IMR-90 (cell line): Measurements from ENCODE around the gene RTCA. TPM values are rescaled to one million over a fixed set of nuclear protein-coding genes. Genes with fewer than 3 reads are reported as not detected.
"Not testable (repeated sequence)": the region's sequence is repeated elsewhere in the genome, so short reads cannot be mapped to it uniquely, and the experiment has no call there.

Experiments
- ATAC-seq: fragments of 200-7000 bp; cut with Tn5 transposase; 2 replicates; pipeline ENCODE4 v1.9.1; 2020; ENCODE audit warnings: low read depth, mild to moderate bottlenecking, moderate library complexity
- BruUV-seq: library from RNA; stranded (reverse); fragments of 400-500 nt; replicated peaks from 2 replicates; lab custom pipeline; 2021; lab: Mats Ljungman, UMichigan
- CTCF ChIA-PET: fragments of 300-600 bp; formaldehyde crosslinking; extraction: SDS; loops from one replicate; lab custom pipeline; 2021; ENCODE audit warnings: antibody characterized with exemption; lab: Yijun Ruan, JAX
- POLR2A ChIA-PET: fragments of 300-600 bp; sonication (Branson Sonifier 250); formaldehyde crosslinking; loops from one replicate; lab custom pipeline; 2022; ENCODE audit warnings: antibody characterized with exemption; ENCODE audit not compliant: unreplicated experiment; lab: Charles Lee
- DNase-seq: peaks from one replicate; pipeline ENCODE4 v3.0.0; 2013
- H2AFZ ChIP-seq: replicated peaks from 2 replicates; pipeline ENCODE3; 2013; ENCODE audit warnings: low read length, mild to moderate bottlenecking; ENCODE audit not compliant: poor library complexity
- H2AK5ac ChIP-seq: 2 replicates; pipeline ENCODE4 v1.6.1; 2013; ENCODE audit warnings: low read depth, low read length, inconsistent platforms
- H2AK9ac ChIP-seq: replicated peaks from 2 replicates; pipeline ENCODE3; 2013; ENCODE audit warnings: mild to moderate bottlenecking, low read depth, low read length, moderate library complexity; ENCODE audit not compliant: poor library complexity
- H2BK120ac ChIP-seq: 2 replicates; pipeline ENCODE4 v1.6.1; 2013; ENCODE audit warnings: low read depth, low read length, inconsistent platforms
- H2BK15ac ChIP-seq: 3 replicates; pipeline ENCODE4 v1.6.1; 2013; ENCODE audit warnings: low read depth, low read length, inconsistent platforms
- H2BK20ac ChIP-seq: 2 replicates; pipeline ENCODE4 v1.6.1; 2013; ENCODE audit warnings: low read depth, mild to moderate bottlenecking, inconsistent platforms, low read length, moderate library complexity
- H2BK5ac ChIP-seq: 2 replicates; pipeline ENCODE4 v1.6.1; 2013; ENCODE audit warnings: mild to moderate bottlenecking, low read depth, low read length, inconsistent platforms; ENCODE audit not compliant: poor library complexity, severe bottlenecking
- H3K14ac ChIP-seq: replicated peaks from 2 replicates; pipeline ENCODE4 v1.6.1; 2013; ENCODE audit warnings: low read depth, low read length, inconsistent platforms
- H3K18ac ChIP-seq: 2 replicates; pipeline ENCODE4 v1.6.1; 2013; ENCODE audit warnings: low read depth, low read length, control low read depth
- H3K23ac ChIP-seq: 2 replicates; pipeline ENCODE4 v1.6.1; 2013; ENCODE audit warnings: low read depth, low read length, inconsistent platforms
- H3K27ac ChIP-seq: 2 replicates; pipeline ENCODE4 v1.5.1; 2013; ENCODE audit warnings: mild to moderate bottlenecking, control low read depth, low read length; ENCODE audit not compliant: insufficient read depth
- H3K27me3 ChIP-seq: 2 replicates; pipeline ENCODE4 v1.6.1; 2013; ENCODE audit warnings: low read length; ENCODE audit not compliant: control insufficient read depth, insufficient read depth
- H3K36me3 ChIP-seq: 2 replicates; pipeline ENCODE4 v1.6.1; 2013; ENCODE audit warnings: low read length, mixed read lengths; ENCODE audit not compliant: control insufficient read depth, insufficient read depth
- H3K4ac ChIP-seq: 2 replicates; pipeline ENCODE4 v1.6.1; 2013; ENCODE audit warnings: low read depth, low read length, inconsistent platforms
- H3K4me1 ChIP-seq: 2 replicates; pipeline ENCODE4 v1.6.1; 2013; ENCODE audit warnings: low read length, mixed read lengths; ENCODE audit not compliant: control insufficient read depth, insufficient read depth
- H3K4me2 ChIP-seq: 2 replicates; pipeline ENCODE4 v1.6.1; 2013; ENCODE audit warnings: low read depth, mild to moderate bottlenecking, control low read depth, low read length, moderate library complexity
- H3K4me3 ChIP-seq: 2 replicates; pipeline ENCODE4 v1.5.1; 2013; ENCODE audit warnings: low read depth, mild to moderate bottlenecking, control low read depth, low read length, moderate library complexity; ENCODE audit not compliant: insufficient read depth
- H3K56ac ChIP-seq: 2 replicates; pipeline ENCODE4 v1.6.1; 2013; ENCODE audit warnings: low read length, inconsistent platforms; ENCODE audit not compliant: insufficient read depth; ENCODE audit errors: extremely low read depth
- H3K79me1 ChIP-seq, 2 experiments: 2 replicates each; pipeline ENCODE4 v1.6.1; 2013; ENCODE audit warnings: low read length in 2 of 2, inconsistent platforms in 1 of 2, low read depth in 1 of 2
- H3K9ac ChIP-seq: 2 replicates; pipeline ENCODE4 v1.6.1; 2013; ENCODE audit warnings: low read depth, low read length, control low read depth
- H3K9me1 ChIP-seq: 2 replicates; pipeline ENCODE4 v1.6.1; 2013; ENCODE audit warnings: low read length, inconsistent platforms; ENCODE audit not compliant: insufficient read depth
- H3K9me3 ChIP-seq: 2 replicates; pipeline ENCODE4 v1.6.1; 2013; ENCODE audit warnings: low read length; ENCODE audit not compliant: control insufficient read depth, insufficient read depth
- H4K20me1 ChIP-seq: 2 replicates; pipeline ENCODE4 v1.6.1; 2013; ENCODE audit warnings: low read length, inconsistent platforms; ENCODE audit not compliant: insufficient read depth
- H4K5ac ChIP-seq: 2 replicates; pipeline ENCODE4 v1.6.1; 2013; ENCODE audit warnings: mild to moderate bottlenecking, low read depth, low read length, control low read depth
- H4K8ac ChIP-seq, 2 experiments: 2 replicates each; pipeline ENCODE4 v1.6.1; 2013; ENCODE audit warnings: low read depth in 2 of 2, low read length in 2 of 2, control low read depth in 1 of 2, inconsistent platforms in 1 of 2
- H4K91ac ChIP-seq: 2 replicates; pipeline ENCODE4 v1.6.1; 2013; ENCODE audit warnings: low read depth, low read length, inconsistent platforms; ENCODE audit not compliant: insufficient read depth
- CEBPB ChIP-seq: IDR thresholded peaks from 2 replicates; pipeline ENCODE4 v1.6.1; 2012; ENCODE audit warnings: low read depth, low read length, improper control_type of control experiment
- RFX5 ChIP-seq: IDR thresholded peaks from 2 replicates; pipeline ENCODE4 v1.8.0; 2012; ENCODE audit warnings: low read depth, mild to moderate bottlenecking, low read length, moderate library complexity
- WGBS, 2 experiments: methylation state at CpG; one replicate each; pipeline versions ENCODE4 v1.1.5 to v1.1.7; 2013; ENCODE audit warnings: missing lambda C conversion rate in 2 of 2; ENCODE audit not compliant: insufficient read length in 1 of 2; ENCODE audit errors: extremely low coverage in 2 of 2; 5-methylcytosine and 5-hydroxymethylcytosine counted together
- dilution Hi-C: fragments of 300-500 bp; cut with HindIII; formaldehyde crosslinking; loops from one replicate; pipeline ENCODE4 v1.14.3; 2018; ENCODE audit warnings: low sequenced_read_pairs; ENCODE audit not compliant: unreplicated experiment
- in situ Hi-C: fragments of 300-500 bp; cut with MboI; formaldehyde crosslinking; loops from 3 replicates; pipeline ENCODE4 v1.14.3; 2019; ENCODE audit warnings: low sequenced_read_pairs, inconsistent platforms, mixed read lengths
- intact Hi-C: fragments of 100-400 bp; cut with micrococcal nuclease; formaldehyde crosslinking; loops from 2 replicates; pipeline ENCODE4 v1.10.0; 2022
- polyA plus RNA-seq, 3 experiments: library from polyadenylated mRNA; depleted of rRNA; stranded (reverse); fragments of >200 nt; gene quantifications; 2 replicates each; pipeline ENCODE4 v1.2.3, GENCODE V29; 2012; ENCODE audit warnings: low replicate concordance in 1 of 3
- total RNA-seq: library from RNA; depleted of rRNA; stranded (reverse); fragments of >200 nt; gene quantifications from 2 replicates; pipeline ENCODE4 v1.2.3, GENCODE V29; 2012

Gene RTCA
- total and polyA plus RNA-seq, 2 of the 4 experiments (the other 2 are of a cell fraction): 26.9 to 29.6 TPM

GRCh38 chr1:100296140-100296539 lies 30.1 kb downstream of the RTCA start:
- Histone ChIP-seq H2AK5ac (no peak overlapping the region), H3K9me1 (no peaks in the 10 kb centered on the region), H3K27me3 (no peaks in the 10 kb centered on the region), H3K18ac (no peak overlapping the region), H2BK20ac (no peak overlapping the region), H2BK120ac (no peak overlapping the region), H4K8ac (no peak overlapping the region), H3K4me3 (no peak overlapping the region), H2AFZ (no peak overlapping the region), H2AK9ac (no peak overlapping the region), H3K9me3 (no peaks in the 10 kb centered on the region), H4K91ac (no peak overlapping the region), H4K20me1 (no peaks in the 10 kb centered on the region), H3K4me2 (no peak overlapping the region), H3K36me3 (peaks cover 8% of the 10 kb centered on the region; the same call in 1 of the 2 replicates), H3K79me1 (no peaks in the 10 kb centered on the region), H2BK15ac (no peak overlapping the region), H3K23ac (no peak overlapping the region), H3K4me1 (no peaks in the 10 kb centered on the region), H3K14ac (no peak overlapping the region), H3K9ac (no peak overlapping the region), H3K27ac (no peak overlapping the region), H4K5ac (no peak overlapping the region), H2BK5ac (no peak overlapping the region), H3K4ac (no peak overlapping the region), H3K56ac (no peak overlapping the region)
- no peak for DNase-seq
- ChIA-PET POLR2A (interaction anchor here (0.5 kb wide), 1 partner anchor 13 kb away, joined by 5 read pairs; no protein-coding TSS in a partner anchor), CTCF (no interaction called here)
- dilution Hi-C loops: no loop called here
- intact Hi-C loops: no loop called here
- no TSS peak for BruUV-seq
- WGBS, 2 experiments: 90% methylated on average over 2 of the region's 8 CpGs; no CpG with 5 or more reads in 1 of the 2 experiments
- no peak for ATAC-seq
- in situ Hi-C loops: no loop called here
- no peak for TF ChIP-seq RFX5
- 0 out of 2 replicates have a peak, but pooled peaks have one; percentile 15 for TF ChIP-seq CEBPB

DNA sequence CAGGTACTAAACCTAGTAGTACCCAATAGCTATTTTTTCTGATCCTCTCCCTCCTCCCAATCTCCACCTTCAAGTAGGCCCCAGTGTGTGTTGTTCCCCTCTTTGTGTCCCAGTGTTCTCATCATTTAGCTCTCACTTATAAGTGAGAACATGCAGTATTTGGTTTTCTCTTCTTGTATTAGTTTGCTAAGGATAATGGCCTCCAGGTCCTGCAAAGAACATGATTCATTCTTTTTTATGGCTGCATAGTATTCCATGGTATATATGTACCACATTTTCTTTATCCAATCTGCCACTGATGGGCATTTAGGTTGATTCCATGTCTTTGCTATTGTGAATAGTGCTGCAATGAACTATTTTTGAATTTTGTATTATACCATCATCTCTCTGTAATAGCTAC lies 31.0 kb downstream of the RTCA start:
- H3K23ac ChIP-seq, H2BK15ac ChIP-seq, H4K91ac ChIP-seq, H3K18ac ChIP-seq, H3K56ac ChIP-seq, CTCF ChIA-PET, ATAC-seq, in situ Hi-C loops, H4K20me1 ChIP-seq, H4K8ac ChIP-seq, H3K27me3 ChIP-seq, dilution Hi-C loops, H2AK5ac ChIP-seq, H3K4me1 ChIP-seq, H3K4ac ChIP-seq, H2BK5ac ChIP-seq, H2BK20ac ChIP-seq, H2BK120ac ChIP-seq, H3K9ac ChIP-seq, H3K9me3 ChIP-seq, H3K27ac ChIP-seq, BruUV-seq, intact Hi-C loops, H3K79me1 ChIP-seq, POLR2A ChIA-PET, H3K14ac ChIP-seq, H3K36me3 ChIP-seq, H3K4me2 ChIP-seq, H2AK9ac ChIP-seq, H4K5ac ChIP-seq, H3K4me3 ChIP-seq, H3K9me1 ChIP-seq, H2AFZ ChIP-seq, DNase-seq: not testable (repeated sequence)
